Stimulated activated CD4-positive, alpha-beta T cell treated with anti-CD3 and anti-CD28 coated beads, TNF-alpha, amount 100 ng/mL, for 4 hours (primary cell): ENCODE measurements around the gene REPIN1.

Experiments used
- DNase-seq, 3 experiments: peaks; one replicate each; pipeline ENCODE4 v3.0.0-alpha.2; 2020; ENCODE audit warnings: low read depth in 3 of 3

REPIN1 gene

DNA sequence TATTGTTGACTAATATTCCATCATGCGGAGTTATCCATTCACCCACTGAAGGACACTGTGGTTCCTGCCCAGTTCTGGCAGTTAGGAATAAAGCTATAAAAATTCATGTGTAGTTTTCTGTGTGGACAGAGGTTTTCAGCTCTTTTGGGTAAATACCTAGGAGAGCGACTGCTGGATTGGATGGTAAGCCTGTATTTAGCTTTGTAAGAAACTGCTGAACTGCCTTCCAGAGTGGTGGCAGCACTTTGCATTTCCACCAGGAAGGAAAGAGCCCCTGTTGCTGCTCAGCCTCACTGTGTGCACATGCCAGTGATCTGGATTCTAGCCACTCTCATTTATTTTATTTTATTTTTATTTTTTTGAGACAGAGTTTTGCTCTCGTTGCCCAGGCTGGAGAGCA is 24.7 kb downstream of the REPIN1 start:
- DNase-seq = no peak

- no peak for DNase-seq
These were observed 27.8 kb downstream of the REPIN1 start for GRCh38 chr7:150396426-150396825.

- DNase-seq = no peak
These were observed 28.2 kb downstream of the REPIN1 start for GRCh38 chr7:150396851-150397260.

DNA sequence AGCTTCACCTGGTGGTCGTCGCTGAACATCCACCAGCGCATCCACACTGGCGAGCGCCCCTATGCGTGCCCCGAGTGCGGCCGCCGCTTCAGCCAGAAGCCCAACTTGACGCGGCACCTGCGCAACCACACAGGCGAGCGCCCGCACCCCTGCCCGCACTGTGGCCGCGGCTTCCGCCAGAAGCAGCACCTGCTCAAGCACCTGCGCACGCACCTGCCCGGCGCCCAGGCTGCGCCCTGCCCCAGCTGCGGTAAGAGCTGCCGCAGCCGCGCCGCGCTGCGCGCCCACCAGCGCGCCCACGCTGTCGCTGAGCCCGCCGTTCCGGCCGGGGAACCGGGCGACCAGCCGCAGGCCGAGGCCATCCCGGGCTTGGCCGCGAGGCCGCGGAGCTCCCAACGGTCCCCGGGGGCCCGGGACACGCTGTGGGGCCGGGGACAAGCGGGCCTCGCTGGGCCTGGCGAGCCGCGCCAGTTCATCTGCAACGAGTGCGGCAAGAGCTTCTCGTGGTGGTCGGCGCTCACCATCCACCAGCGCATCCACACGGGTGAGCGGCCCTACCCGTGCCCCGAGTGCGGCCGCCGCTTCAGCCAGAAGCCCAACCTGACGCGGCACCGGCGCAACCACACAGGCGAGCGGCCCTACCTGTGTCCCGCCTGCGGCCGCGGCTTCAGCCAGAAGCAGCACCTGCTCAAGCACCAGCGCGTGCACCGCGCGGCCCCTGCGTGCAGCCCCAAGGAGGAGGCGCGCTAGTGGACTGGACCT is 28.9 kb downstream of the REPIN1 start:
- DNase-seq = no peak

GRCh38 chr7:150398108-150398964 is 29.7 kb downstream of the REPIN1 start:
- no peak for DNase-seq

DNA sequence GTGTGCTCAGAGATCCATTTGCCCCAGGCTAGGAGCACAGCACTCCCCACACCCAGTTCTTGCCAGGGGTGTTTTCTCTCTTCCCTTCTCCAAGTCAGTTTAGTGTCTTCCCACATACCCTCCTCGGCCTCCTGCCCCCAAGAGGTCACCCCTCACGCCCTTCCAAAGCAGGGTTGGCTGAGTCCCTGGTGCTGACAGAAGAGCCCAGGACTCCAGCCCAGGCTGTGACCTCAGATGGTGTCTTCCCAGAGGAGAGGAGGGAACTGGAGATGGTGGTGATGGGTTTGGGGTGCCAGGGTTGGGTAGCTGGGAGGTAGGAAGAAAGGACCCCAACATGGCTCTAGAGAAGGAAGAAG is 30.3 kb downstream of the REPIN1 start:
- DNase-seq = no peak

DNA sequence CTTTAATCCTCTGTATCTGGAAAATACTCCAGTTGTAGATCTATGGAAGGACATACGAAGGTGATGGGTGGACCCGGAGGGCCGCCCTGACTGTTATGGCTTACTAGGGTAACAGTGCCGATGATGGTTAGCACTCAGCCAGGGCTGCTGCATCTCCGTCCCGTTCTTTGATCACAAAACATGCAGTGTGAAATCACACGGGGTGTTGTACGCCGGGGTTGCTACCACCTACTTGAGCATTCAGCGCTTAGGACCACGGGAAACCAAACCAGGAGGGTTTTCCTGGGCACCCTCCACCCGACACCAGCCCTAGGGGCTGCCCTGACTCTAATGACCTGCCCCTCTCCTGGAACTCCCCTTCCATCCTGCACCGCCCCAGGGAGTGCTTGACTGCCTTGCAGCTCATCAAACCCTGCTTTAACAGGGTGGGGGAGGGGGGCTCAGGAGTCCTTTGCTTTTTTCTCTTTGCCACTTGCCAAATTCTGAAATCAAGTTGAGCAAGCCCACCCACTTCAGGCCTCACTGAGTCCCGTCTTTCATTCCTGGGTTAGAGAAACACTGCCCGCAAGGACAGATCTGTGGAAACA is 30.9 kb downstream of the REPIN1 start:
- no peak for DNase-seq

- no peak for DNase-seq
These were observed 31.6 kb downstream of the REPIN1 start for GRCh38 chr7:150400008-150400787.

- no peak for DNase-seq
These were observed 32.3 kb downstream of the REPIN1 start for GRCh38 chr7:150400788-150401423.

DNA sequence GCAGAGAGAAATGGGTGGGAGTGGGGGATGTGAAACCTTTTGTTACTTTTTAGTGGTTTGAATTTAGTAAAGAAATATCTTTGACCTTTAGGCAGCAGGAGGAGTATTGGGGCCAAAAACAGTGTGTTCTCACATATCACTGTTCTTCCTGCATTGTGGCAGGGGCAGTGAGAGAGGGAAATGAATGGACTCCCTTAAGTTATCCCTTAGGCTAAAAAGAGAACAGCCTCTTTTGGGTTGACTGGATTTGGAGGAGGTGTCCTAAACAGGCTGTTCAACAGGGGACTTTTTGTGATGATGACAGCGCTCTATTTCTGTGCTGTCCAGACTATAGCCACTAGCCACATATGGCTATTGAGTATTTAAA is 32.8 kb downstream of the REPIN1 start:
- no peak for DNase-seq

GRCh38 chr7:150401861-150402631 is 33.4 kb downstream of the REPIN1 start:
- DNase-seq = no peak

DNA sequence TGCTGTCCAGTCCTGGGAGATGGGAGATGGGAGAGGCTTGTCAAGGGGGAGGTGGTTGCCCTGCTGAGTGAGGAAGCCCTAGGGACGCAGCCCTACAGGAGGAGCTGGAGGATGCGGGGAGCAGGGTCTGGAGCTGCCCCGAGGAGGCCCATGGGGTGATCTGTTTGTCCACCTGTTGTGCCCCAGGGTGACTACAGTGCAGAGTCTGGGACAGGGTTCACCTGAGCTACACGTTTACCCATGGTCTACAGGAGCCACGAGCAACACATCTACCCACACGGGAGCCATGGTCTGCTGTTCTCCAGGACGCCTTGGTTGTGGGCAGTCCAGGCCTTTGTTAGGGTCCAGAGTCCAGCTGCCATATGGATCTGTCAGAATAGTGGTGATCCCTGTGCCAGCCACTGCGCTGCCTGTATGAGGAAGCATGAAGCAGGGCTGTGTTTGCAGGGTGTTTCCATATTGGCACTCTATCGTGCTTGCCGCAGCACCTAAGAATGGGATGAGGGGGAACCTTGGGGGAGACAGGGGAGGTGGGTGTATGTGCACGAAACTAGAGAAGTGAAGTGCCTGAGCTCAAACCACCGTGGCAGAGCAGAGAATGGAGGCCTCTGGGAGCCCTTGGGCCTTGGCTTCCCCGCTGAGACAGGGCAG is 34.2 kb downstream of the REPIN1 start:
- DNase-seq = no peak

DNA sequence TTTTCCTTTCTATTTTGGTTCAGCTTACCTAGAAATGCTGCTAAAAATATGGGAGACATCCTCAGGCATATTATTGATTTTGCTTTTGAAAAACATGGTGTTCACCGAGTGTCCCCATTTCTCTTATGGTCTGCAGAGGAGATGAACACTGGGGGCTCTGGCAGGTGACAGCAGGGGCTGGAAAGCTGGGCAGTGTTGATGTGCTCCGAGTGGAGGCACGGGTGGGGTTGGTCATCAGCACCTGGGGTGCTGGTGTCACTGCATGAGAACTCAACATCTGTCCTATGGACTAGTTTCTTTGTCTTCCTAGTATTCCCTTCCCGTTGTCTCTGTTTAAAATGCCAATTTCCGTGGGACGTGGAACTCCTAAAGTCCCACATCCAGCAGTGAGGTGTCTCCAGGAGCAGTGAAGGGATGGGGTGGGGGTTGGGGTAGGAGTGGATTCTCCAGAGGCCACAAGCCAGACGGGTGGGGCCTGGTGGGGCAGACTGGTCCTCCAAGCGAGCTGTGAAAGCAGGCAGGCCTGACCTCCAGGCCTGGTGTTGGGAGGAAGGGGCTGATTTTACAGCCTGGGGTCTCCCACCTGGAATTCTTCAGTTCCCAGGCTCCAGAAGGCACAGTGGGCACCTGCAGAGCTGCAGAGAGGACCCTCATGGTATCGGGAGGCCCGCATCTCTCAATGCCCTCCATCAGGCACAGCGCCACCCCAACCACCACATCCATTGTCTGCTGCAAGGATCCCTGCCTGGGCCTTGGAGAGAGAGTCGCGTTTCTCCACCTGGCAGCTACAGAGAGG is 35.0 kb downstream of the REPIN1 start:
- DNase-seq = no peak

DNA sequence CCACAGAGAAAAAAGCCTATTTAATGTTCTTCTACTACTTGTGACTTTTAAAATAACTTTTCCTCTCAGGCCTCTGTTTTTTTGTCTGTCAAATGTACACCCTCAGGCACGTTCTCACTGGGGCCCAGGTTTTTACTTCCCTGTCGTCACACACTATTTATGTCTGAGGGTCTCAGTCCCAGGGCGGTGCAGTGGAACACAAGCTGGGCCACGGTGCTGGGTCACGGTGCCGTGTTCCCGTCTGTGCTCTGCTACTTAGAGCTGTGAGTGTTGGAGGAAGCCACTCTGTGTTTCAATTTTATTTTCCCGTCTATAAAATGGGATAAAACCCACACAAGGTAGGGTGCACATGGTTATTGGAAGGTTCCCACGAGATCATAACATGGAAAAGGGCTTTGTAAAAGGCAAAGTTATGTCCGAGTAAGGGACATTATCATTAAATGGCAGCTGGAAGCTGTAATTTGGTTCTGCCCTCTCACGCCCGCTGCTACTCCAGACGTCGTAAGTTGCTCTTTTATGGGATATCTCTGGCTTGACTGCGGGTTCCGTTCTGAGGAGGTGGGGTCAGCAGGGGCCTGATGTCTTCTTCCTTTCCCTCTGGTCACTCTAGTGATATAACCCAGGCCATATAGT is 35.7 kb downstream of the REPIN1 start:
- DNase-seq = no peak

GRCh38 chr7:150404805-150405583 is 36.4 kb downstream of the REPIN1 start:
- peak; percentile 30 to 52 (median 50) for DNase-seq

DNA sequence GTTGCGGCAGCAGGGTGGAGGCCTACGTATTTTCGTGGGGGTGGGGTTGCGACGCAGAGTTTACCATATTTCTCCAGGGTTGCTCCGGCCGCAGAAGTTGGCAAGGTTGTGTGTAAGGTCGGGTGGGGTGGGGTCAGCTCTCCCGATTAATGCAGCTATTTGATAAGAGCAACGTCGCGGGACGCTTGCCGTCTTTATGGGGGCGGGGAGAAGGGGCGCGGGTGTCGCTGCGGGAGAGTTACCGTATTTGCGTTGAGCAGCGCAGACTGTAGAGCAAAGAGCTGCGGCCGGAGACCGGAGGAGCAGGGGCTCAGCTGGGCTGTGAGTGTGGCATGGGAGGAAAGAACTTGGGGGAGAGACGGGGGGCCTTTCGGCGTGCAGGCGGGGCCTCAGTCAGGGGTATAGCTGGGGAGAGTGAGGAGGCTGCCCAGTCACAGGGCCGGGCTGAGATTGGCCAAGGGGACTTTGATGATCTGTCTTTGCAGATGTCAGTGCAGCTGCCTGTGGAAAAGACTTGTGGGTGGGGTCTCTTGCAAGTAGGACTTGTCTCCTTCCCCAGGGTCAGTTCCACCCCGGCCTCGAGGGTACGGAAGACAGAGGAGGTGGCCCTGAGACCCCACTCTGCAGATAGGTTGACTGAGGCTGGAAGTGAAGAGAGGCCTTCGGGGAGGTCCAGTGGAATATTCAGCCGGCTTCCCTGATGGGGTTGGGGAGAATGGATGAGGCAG is 37.1 kb downstream of the REPIN1 start:
- DNase-seq = no peak

- DNase-seq = no peak
These were observed 37.6 kb downstream of the REPIN1 start for GRCh38 chr7:150406312-150406566.
